H9 (cell line): ENCODE results near the gene MYMX. TPM values are rescaled to one million over a fixed set of nuclear protein-coding genes. Genes with fewer than 3 reads are reported as not detected.

Source experiments
- DNase-seq: peaks from one replicate; pipeline ENCODE4 v3.0.0-alpha.2; 2017
- H2AFZ ChIP-seq: one replicate; pipeline ENCODE4 v1.6.1; 2013; ENCODE audit warnings: mild to moderate bottlenecking, low read length, control low read depth, moderate library complexity
- H2AK5ac ChIP-seq: 2 replicates; pipeline ENCODE4 v1.6.1; 2013; ENCODE audit warnings: low read length, control low read depth, mixed read lengths; ENCODE audit not compliant: insufficient read length
- H2BK120ac ChIP-seq: one replicate; pipeline ENCODE4 v1.6.1; 2013; ENCODE audit warnings: low read depth, mild to moderate bottlenecking, low read length, control low read depth, inconsistent platforms; ENCODE audit not compliant: poor library complexity, severe bottlenecking
- H2BK12ac ChIP-seq: 2 replicates; pipeline ENCODE4 v1.6.1; 2013; ENCODE audit warnings: low read length, control low read depth, mixed read lengths, low read depth; ENCODE audit not compliant: insufficient read length
- H2BK15ac ChIP-seq: 2 replicates; pipeline ENCODE4 v1.6.1; 2013; ENCODE audit warnings: low read depth, low read length, control low read depth
- H2BK20ac ChIP-seq: one replicate; pipeline ENCODE4 v1.6.1; 2013; ENCODE audit warnings: low read depth, mild to moderate bottlenecking, low read length, control low read depth, inconsistent platforms; ENCODE audit not compliant: poor library complexity, severe bottlenecking
- H2BK5ac ChIP-seq: 2 replicates; pipeline ENCODE4 v1.6.1; 2013; ENCODE audit warnings: low read length, control low read depth, mixed read lengths; ENCODE audit not compliant: insufficient read length
- H3K14ac ChIP-seq: 2 replicates; pipeline ENCODE4 v1.6.1; 2013; ENCODE audit warnings: low read length, control low read depth; ENCODE audit not compliant: insufficient read depth
- H3K18ac ChIP-seq: 2 replicates; pipeline ENCODE4 v1.6.1; 2013; ENCODE audit warnings: low read depth, mild to moderate bottlenecking, mixed read lengths, low read length, control low read depth; ENCODE audit not compliant: insufficient read length
- H3K23ac ChIP-seq: 2 replicates; pipeline ENCODE4 v1.6.1; 2013; ENCODE audit warnings: low read length, control low read depth, mixed read lengths, low read depth; ENCODE audit not compliant: insufficient read length
- H3K23me2 ChIP-seq: 2 replicates; pipeline ENCODE4 v1.6.1; 2013; ENCODE audit warnings: low read depth, mild to moderate bottlenecking, mixed read lengths, low read length, control low read depth; ENCODE audit not compliant: insufficient read length, poor library complexity, severe bottlenecking
- H3K27ac ChIP-seq: 2 replicates; pipeline ENCODE4 v1.5.1; 2013; ENCODE audit warnings: low read length, control low read depth, mixed read lengths, low read depth; ENCODE audit not compliant: insufficient read length
- H3K27me3 ChIP-seq: 2 replicates; pipeline ENCODE4 v1.6.1; 2013; ENCODE audit warnings: low read length, control low read depth, inconsistent platforms; ENCODE audit not compliant: insufficient read depth
- H3K4ac ChIP-seq: 2 replicates; pipeline ENCODE4 v1.6.1; 2013; ENCODE audit warnings: low read depth, mild to moderate bottlenecking, control low read depth, inconsistent platforms, low read length, moderate library complexity
- H3K4me1 ChIP-seq: 2 replicates; pipeline ENCODE4 v1.6.1; 2013; ENCODE audit warnings: low read length, control low read depth, inconsistent platforms; ENCODE audit not compliant: insufficient read depth
- H3K4me2 ChIP-seq: 2 replicates; pipeline ENCODE4 v1.6.1; 2013; ENCODE audit warnings: low read length, control low read depth, mixed read lengths; ENCODE audit not compliant: insufficient read length, insufficient read depth
- H3K56ac ChIP-seq: 2 replicates; pipeline ENCODE4 v1.6.1; 2013; ENCODE audit warnings: low read depth, mild to moderate bottlenecking, mixed read lengths, low read length, control low read depth; ENCODE audit not compliant: insufficient read length
- H3K79me1 ChIP-seq: 2 replicates; pipeline ENCODE4 v1.6.1; 2013; ENCODE audit warnings: low read depth, mild to moderate bottlenecking, moderate library complexity, low read length, control low read depth, inconsistent platforms; ENCODE audit not compliant: insufficient read depth, poor library complexity, severe bottlenecking
- H3K79me2 ChIP-seq: 2 replicates; pipeline ENCODE4 v1.6.1; 2013; ENCODE audit warnings: low read length, control low read depth, inconsistent platforms; ENCODE audit not compliant: insufficient read depth
- H3K9ac ChIP-seq: 2 replicates; pipeline ENCODE4 v1.6.1; 2013; ENCODE audit warnings: low read length, control low read depth, mixed read lengths; ENCODE audit not compliant: insufficient read length; ENCODE audit errors: extremely low read depth
- H3K9me3 ChIP-seq: one replicate; pipeline ENCODE4 v1.6.1; 2013; ENCODE audit warnings: low read depth, low read length, inconsistent platforms; ENCODE audit not compliant: control insufficient read depth
- H3T11ph ChIP-seq: one replicate; pipeline ENCODE4 v1.6.1; 2013; ENCODE audit warnings: mild to moderate bottlenecking, low read length, control low read depth, inconsistent platforms
- H4K20me1 ChIP-seq: one replicate; pipeline ENCODE4 v1.6.1; 2013; ENCODE audit not compliant: control insufficient read depth, insufficient read length, insufficient read depth
- H4K5ac ChIP-seq: 2 replicates; pipeline ENCODE4 v1.6.1; 2013; ENCODE audit warnings: low read depth, mild to moderate bottlenecking, mixed read lengths, low read length, control low read depth; ENCODE audit not compliant: insufficient read length
- H4K8ac ChIP-seq: replicated peaks from 2 replicates; pipeline ENCODE4 v1.6.1; 2013; ENCODE audit warnings: low read length, control low read depth, mixed read lengths, low read depth; ENCODE audit not compliant: insufficient read length
- H4K91ac ChIP-seq: 2 replicates; pipeline ENCODE4 v1.6.1; 2013; ENCODE audit warnings: low read depth, mild to moderate bottlenecking, moderate library complexity, mixed read lengths, low read length, control low read depth; ENCODE audit not compliant: insufficient read length
- H3K27ac Mint-ChIP-seq, 3 experiments: 2 replicates in 2 of 3; 3 replicates in 1 of 3; pipeline ENCODE4 v1.8.0; 2020 to 2021; ENCODE audit warnings: mixed read lengths in 3 of 3, mild to moderate bottlenecking in 1 of 3, moderate library complexity in 1 of 3
- H3K27me3 Mint-ChIP-seq: 2 replicates; pipeline ENCODE4 v1.8.0; 2021; ENCODE audit warnings: low read depth, mild to moderate bottlenecking, moderate library complexity, mixed read lengths
- H3K36me3 Mint-ChIP-seq, 3 experiments: 2 replicates in 2 of 3; 3 replicates in 1 of 3; pipeline ENCODE4 v1.8.0; 2020 to 2021; ENCODE audit warnings: low read depth in 3 of 3, mixed read lengths in 3 of 3; ENCODE audit not compliant: insufficient read depth in 1 of 3
- H3K4me1 Mint-ChIP-seq, 2 experiments: 2 replicates each; pipeline ENCODE4 v1.8.0; 2020; ENCODE audit warnings: mixed read lengths in 2 of 2
- H3K4me3 Mint-ChIP-seq, 2 experiments: 2 replicates in 1 of 2; 3 replicates in 1 of 2; pipeline ENCODE4 v1.8.0; 2020 to 2021; ENCODE audit warnings: mild to moderate bottlenecking in 2 of 2, mixed read lengths in 2 of 2, moderate library complexity in 1 of 2
- H3K9me3 Mint-ChIP-seq, 2 experiments: 2 replicates in 1 of 2; 3 replicates in 1 of 2; pipeline ENCODE4 v1.8.0; 2020; ENCODE audit warnings: mild to moderate bottlenecking in 2 of 2, mixed read lengths in 2 of 2, moderate library complexity in 1 of 2
- WGBS: extraction: QIAGEN DNeasy Blood & Tissue Kit; methylation state at CpG from one replicate; pipeline ENCODE4 v1.1.7; 2013; ENCODE audit warnings: missing lambda C conversion rate, low lambda C conversion rate, mixed read lengths; ENCODE audit not compliant: insufficient read length; ENCODE audit errors: extremely low coverage; 5-methylcytosine and 5-hydroxymethylcytosine counted together
- total RNA-seq: library from RNA; stranded (reverse); gene quantifications from 2 replicates; pipeline ENCODE4 v1.2.1, GENCODE V29; 2021
- TF ChIP-seq, protein P1 (sequence below): fragments of 200-600 bp; sonication (generic); conservative IDR thresholded peaks from 3 replicates; pipeline ENCODE4 v1.8.0; 2021; ENCODE audit warnings: antibody characterized with exemption, mild to moderate bottlenecking

MYMX gene
- total RNA-seq, 1 experiment from 2014 or later, result 1.1 TPM

- peaks cover 27% of the 10 kb centered on the region for H3K79me2 ChIP-seq
- H3K14ac ChIP-seq, result peak overlapping the region; percentile 79
- H3T11ph ChIP-seq, result no peak overlapping the region
- H3K4me2 ChIP-seq, result peak overlapping the region; percentile 54
- H3K4me1 ChIP-seq, result peaks cover 12% of the 10 kb centered on the region; the same call in 1 of the 2 replicates
- no peak overlapping the region for H4K91ac ChIP-seq
- no peak overlapping the region for H4K8ac ChIP-seq
- H2AK5ac ChIP-seq, result no peak overlapping the region
- no peak overlapping the region for H3K4ac ChIP-seq
- Mint-ChIP-seq H3K4me1 (peaks cover 30 to 38% of the 10 kb centered on the region in 2 experiments), H3K36me3 (peaks cover 31 to 36% (median 34%) of the 10 kb centered on the region in 3 experiments), H3K27ac (peak overlapping the region; percentile 28 to 92 (median 72); a peak in 6 of 7 replicates), H3K4me3 (peak overlapping the region; percentile 99 to 100), H3K27me3 (peaks cover 15% of the 10 kb centered on the region), H3K9me3 (peaks cover 3 to 4% of the 10 kb centered on the region in 2 experiments; a peak in 3 of 5 replicates)
- no peak overlapping the region for H2BK15ac ChIP-seq
- H4K20me1 ChIP-seq, result no peaks in the 10 kb centered on the region
- H3K9me3 ChIP-seq, result no peaks in the 10 kb centered on the region
- H3K18ac ChIP-seq, result peak overlapping the region; percentile 23
- H3K9ac ChIP-seq, result peak overlapping the region; percentile 42
- no peak overlapping the region for H2BK120ac ChIP-seq
- no CpG with 5 or more reads among the region's 12 CpGs for WGBS
- H2BK20ac ChIP-seq, result no peak overlapping the region
- no peak overlapping the region for H3K56ac ChIP-seq
- no peak overlapping the region for H4K5ac ChIP-seq
- TF ChIP-seq, protein P1, sequence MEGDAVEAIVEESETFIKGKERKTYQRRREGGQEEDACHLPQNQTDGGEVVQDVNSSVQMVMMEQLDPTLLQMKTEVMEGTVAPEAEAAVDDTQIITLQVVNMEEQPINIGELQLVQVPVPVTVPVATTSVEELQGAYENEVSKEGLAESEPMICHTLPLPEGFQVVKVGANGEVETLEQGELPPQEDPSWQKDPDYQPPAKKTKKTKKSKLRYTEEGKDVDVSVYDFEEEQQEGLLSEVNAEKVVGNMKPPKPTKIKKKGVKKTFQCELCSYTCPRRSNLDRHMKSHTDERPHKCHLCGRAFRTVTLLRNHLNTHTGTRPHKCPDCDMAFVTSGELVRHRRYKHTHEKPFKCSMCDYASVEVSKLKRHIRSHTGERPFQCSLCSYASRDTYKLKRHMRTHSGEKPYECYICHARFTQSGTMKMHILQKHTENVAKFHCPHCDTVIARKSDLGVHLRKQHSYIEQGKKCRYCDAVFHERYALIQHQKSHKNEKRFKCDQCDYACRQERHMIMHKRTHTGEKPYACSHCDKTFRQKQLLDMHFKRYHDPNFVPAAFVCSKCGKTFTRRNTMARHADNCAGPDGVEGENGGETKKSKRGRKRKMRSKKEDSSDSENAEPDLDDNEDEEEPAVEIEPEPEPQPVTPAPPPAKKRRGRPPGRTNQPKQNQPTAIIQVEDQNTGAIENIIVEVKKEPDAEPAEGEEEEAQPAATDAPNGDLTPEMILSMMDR, result no peak
- no peak overlapping the region for H2AFZ ChIP-seq
- H3K27ac ChIP-seq, result no peak overlapping the region
- no peak overlapping the region for H2BK5ac ChIP-seq
- H3K27me3 ChIP-seq, result no peaks in the 10 kb centered on the region
- H2BK12ac ChIP-seq, result no peak overlapping the region
- DNase-seq, result no peak
- peaks cover 10% of the 10 kb centered on the region for H3K23me2 ChIP-seq
- no peaks in the 10 kb centered on the region for H3K79me1 ChIP-seq
- no peak overlapping the region for H3K23ac ChIP-seq
Observed at GRCh38 chr6:44245391-44245911, 28.7 kb downstream of the MYMX start.
